DOHH2 (cell line): ENCODE data around the gene SNX19.

Experiments used
- CTCF ChIP-seq: fragments of 200-600 bp; sonication (generic); IDR thresholded peaks from one replicate; pipeline ENCODE4 v1.5.1; 2014; ENCODE audit warnings: antibody characterized with exemption, mild to moderate bottlenecking, low read depth, low read length; ENCODE audit not compliant: poor library complexity, severe bottlenecking
- EZH2phosphoT487 ChIP-seq: fragments of 200-600 bp; sonication (generic); IDR thresholded peaks from 2 replicates; pipeline ENCODE4 v1.6.1; 2017; ENCODE audit warnings: borderline replicate concordance, mild to moderate bottlenecking, antibody characterized with exemption, low read length, moderate library complexity, mixed read lengths

GRCh38 chr11:130825983-130826382 lies 90.3 kb downstream of the SNX19 start:
- TF ChIP-seq CTCF, result no peak
- TF ChIP-seq EZH2phosphoT487, result no peak
